B cell (primary cell): ENCODE results near the gene UACA. TPM values are rescaled to one million over a fixed set of nuclear protein-coding genes. Genes with fewer than 3 reads are reported as not detected.
A peak's percentile ranks its signal among the peaks of the same experiment; 100 is the strongest.

Source experiments
- ATAC-seq: fragments of 200-7000 bp; cut with Tn5 transposase; one replicate; pipeline ENCODE4 v1.10.0; 2021; ENCODE audit warnings: low read depth, mild to moderate bottlenecking, moderate number of reproducible peaks, moderate library complexity
- CTCF ChIA-PET: fragments of 350-600 bp; sonication (Branson Sonifier 250); formaldehyde crosslinking; loops from one replicate; lab custom pipeline; 2021; ENCODE audit warnings: antibody characterized with exemption, inconsistent platforms; lab: Charles Lee
- POLR2A ChIA-PET: fragments of 350-600 bp; sonication (Branson Sonifier 250); formaldehyde crosslinking; loops from one replicate; lab custom pipeline; 2021; ENCODE audit warnings: antibody characterized with exemption; lab: Charles Lee
- DNase-seq: peaks from one replicate; pipeline ENCODE4 v3.0.0; 2013
- H2AFZ ChIP-seq: 2 replicates; pipeline ENCODE4 v1.6.1; 2012; ENCODE audit warnings: mild to moderate bottlenecking, low read depth, low read length; ENCODE audit not compliant: insufficient read depth, poor library complexity, severe bottlenecking
- H3K27ac ChIP-seq, 2 donors: 1 replicate in 1 of 2; 2 replicates in 1 of 2; pipeline ENCODE4 v1.5.1; 2012 to 2013; ENCODE audit warnings: low read length in 2 of 2, mild to moderate bottlenecking in 2 of 2, moderate library complexity in 1 of 2
- H3K27me3 ChIP-seq, 4 experiments: fragments of 200-600 bp in 1 of 4; sonication (generic) in 1 of 4; replicated peaks in 1 of 4; 1 replicate in 2 of 4; 2 replicates in 2 of 4; pipeline versions ENCODE4 v1.6.1 to v1.7.0; 2013 to 2016; ENCODE audit warnings: low read length in 3 of 4, mild to moderate bottlenecking in 2 of 4, mixed read lengths in 1 of 4, moderate library complexity in 1 of 4; ENCODE audit not compliant: insufficient read depth in 4 of 4, control insufficient read depth in 3 of 4; ENCODE audit errors: control extremely low read depth in 1 of 4
- H3K36me3 ChIP-seq, 2 experiments: replicated peaks in 1 of 2; 1 replicate in 1 of 2; 2 replicates in 1 of 2; pipeline versions ENCODE4 v1.6.1 to v1.7.1; 2013; ENCODE audit warnings: low read length in 1 of 2; ENCODE audit not compliant: insufficient read depth in 2 of 2, control insufficient read depth in 1 of 2; ENCODE audit errors: control extremely low read depth in 1 of 2, extremely low read depth in 1 of 2
- H3K4me1 ChIP-seq, 2 donors: fragments of 200-600 bp in 1 of 2; sonication (generic) in 1 of 2; 1 replicate in 1 of 2; 2 replicates in 1 of 2; pipeline versions ENCODE4 v1.5.1 to v1.6.1; 2013 to 2017; ENCODE audit warnings: low read length in 2 of 2; ENCODE audit not compliant: control insufficient read depth in 2 of 2, insufficient read depth in 2 of 2
- H3K4me2 ChIP-seq: replicated peaks from 2 replicates; pipeline ENCODE3; 2012; ENCODE audit warnings: mild to moderate bottlenecking, low read depth, low read length; ENCODE audit not compliant: poor library complexity, severe bottlenecking
- H3K4me3 ChIP-seq, 5 experiments: fragments of 200-600 bp in 1 of 5; sonication (generic) in 1 of 5; 1 replicate in 3 of 5; 2 replicates in 2 of 5; pipeline versions ENCODE4 v1.5.1 to v1.7.0; 2011 to 2016; ENCODE audit warnings: low read length in 4 of 5, mild to moderate bottlenecking in 4 of 5, low read depth in 2 of 5, control low read depth in 1 of 5, moderate library complexity in 1 of 5; ENCODE audit not compliant: insufficient read depth in 1 of 5; ENCODE audit errors: control extremely low read depth in 1 of 5, extremely low read depth in 1 of 5
- H3K79me2 ChIP-seq: fragments of 200-600 bp; sonication (generic); one replicate; pipeline ENCODE4 v1.6.0; 2016; ENCODE audit warnings: low read length; ENCODE audit not compliant: control insufficient read depth, insufficient read depth
- H3K9ac ChIP-seq: fragments of 200-600 bp; sonication (generic); 2 replicates; pipeline ENCODE4 v1.6.1; 2017; ENCODE audit warnings: mild to moderate bottlenecking, low read length, moderate library complexity
- H3K9me3 ChIP-seq, 3 donors: one replicate each; pipeline versions ENCODE4 v1.6.1 to v1.7.1; 2013; ENCODE audit warnings: low read length in 2 of 3; ENCODE audit not compliant: control insufficient read depth in 2 of 3, insufficient read depth in 1 of 3; ENCODE audit errors: control extremely low read depth in 1 of 3
- H4K20me1 ChIP-seq: 2 replicates; pipeline ENCODE4 v1.6.0; 2012; ENCODE audit warnings: mild to moderate bottlenecking, low read length; ENCODE audit not compliant: insufficient read depth, control insufficient read depth, poor library complexity, severe bottlenecking
- H3K27ac Mint-ChIP-seq: one replicate; pipeline ENCODE4 v1.8.0; 2021; ENCODE audit warnings: mixed read lengths
- H3K27me3 Mint-ChIP-seq: one replicate; pipeline ENCODE4 v1.8.0; 2021; ENCODE audit warnings: mixed read lengths
- H3K4me1 Mint-ChIP-seq: one replicate; pipeline ENCODE4 v1.8.0; 2021; ENCODE audit warnings: mixed read lengths
- H3K4me3 Mint-ChIP-seq: one replicate; pipeline ENCODE4 v1.8.0; 2021; ENCODE audit warnings: mixed read lengths
- H3K9me3 Mint-ChIP-seq: one replicate; pipeline ENCODE4 v1.8.0; 2022; ENCODE audit warnings: mixed read lengths; ENCODE audit not compliant: insufficient read depth
- CTCF ChIP-seq: fragments of 200-600 bp; IDR thresholded peaks from one replicate; pipeline ENCODE4 v1.8.0; 2022; ENCODE audit warnings: antibody characterized with exemption, mild to moderate bottlenecking
- EZH2 ChIP-seq: IDR thresholded peaks from 2 replicates; pipeline ENCODE4 v1.6.1; 2012; ENCODE audit warnings: borderline replicate concordance, low read depth, mild to moderate bottlenecking, moderate library complexity, low read length; ENCODE audit not compliant: insufficient read depth, poor library complexity, severe bottlenecking
- intact Hi-C: fragments of 100-400 bp; cut with micrococcal nuclease; formaldehyde crosslinking; loops from one replicate; pipeline ENCODE4 v1.10.0; 2022
- polyA plus RNA-seq: library from polyadenylated mRNA; depleted of rRNA; stranded (reverse); fragments of >200 nt; gene quantifications from 2 replicates; pipeline ENCODE4 v1.2.3, GENCODE V29; 2012
- total RNA-seq, 2 donors: library from RNA; stranded (reverse); fragments of 120-200 nt in 1 of 2; gene quantifications; 1 replicate in 1 of 2; 2 replicates in 1 of 2; pipeline versions ENCODE4 v1.2.3 to v1.2.4, GENCODE V29; 2013 to 2022

The UACA gene
- total and polyA plus RNA-seq, 2 donors (not counting 1 experiment from before 2014, with no cell fraction given): 2.7 to 3.3 TPM

- intact Hi-C loops: loop anchor here (5.0 kb wide), 1 partner anchor 132 kb away; no protein-coding TSS in a partner anchor
- TF ChIP-seq EZH2 (no peak), CTCF (peak; percentile 38)
- no peaks in the 10 kb centered on the region for H3K79me2 ChIP-seq
- no peaks in the 10 kb centered on the region for H3K4me1 ChIP-seq
- H3K27me3 Mint-ChIP-seq: peaks cover 20% of the 10 kb centered on the region
- no peak overlapping the region for H3K4me3 Mint-ChIP-seq
- no peaks in the 10 kb centered on the region for H3K27me3 ChIP-seq
- no peak overlapping the region for H3K9ac ChIP-seq
- H2AFZ ChIP-seq: no peak overlapping the region
- H3K4me3 ChIP-seq: no peak overlapping the region
- peaks cover 1% of the 10 kb centered on the region for H3K4me1 Mint-ChIP-seq
- no peak overlapping the region for H3K27ac Mint-ChIP-seq
- ATAC-seq (no peak), DNase-seq (no peak)
- H4K20me1 ChIP-seq: no peaks in the 10 kb centered on the region
- POLR2A ChIA-PET: no interaction called here
- CTCF ChIA-PET: interaction anchor here (0.7 to 2.1 kb wide), 8 partner anchors 12 to 1929 kb away, joined by 3 to 12 read pairs (median 4); no protein-coding TSS in a partner anchor
- H3K36me3 ChIP-seq: no peaks in the 10 kb centered on the region
- H3K27ac ChIP-seq: no peak overlapping the region
- no peaks in the 10 kb centered on the region for H3K9me3 Mint-ChIP-seq
- H3K9me3 ChIP-seq: no peaks in the 10 kb centered on the region
- no peak overlapping the region for H3K4me2 ChIP-seq
Measured at GRCh38 chr15:70679919-70680231, 83.5 kb downstream of the UACA start.

- Histone ChIP-seq H3K9ac (no peak overlapping the region), H4K20me1 (no peaks in the 10 kb centered on the region), H3K9me3 (no peaks in the 10 kb centered on the region), H3K4me2 (peak overlapping the region; percentile 4), H3K36me3 (no peaks in the 10 kb centered on the region), H3K4me3 (no peak overlapping the region), H2AFZ (no peak overlapping the region), H3K4me1 (peaks cover 9 to 10% of the 10 kb centered on the region in 2 donors), H3K27me3 (peaks cover 0 to 6% (median 4%) of the 10 kb centered on the region in 4 experiments), H3K79me2 (no peaks in the 10 kb centered on the region), H3K27ac (no peak overlapping the region)
- H3K27me3 Mint-ChIP-seq: peaks cover 8% of the 10 kb centered on the region
- ATAC-seq: no peak
- peak; percentile 12 for DNase-seq
- TF ChIP-seq EZH2 (no peak), CTCF (no peak)
- H3K27ac Mint-ChIP-seq: no peak overlapping the region
- no peaks in the 10 kb centered on the region for H3K9me3 Mint-ChIP-seq
- no peak overlapping the region for H3K4me3 Mint-ChIP-seq
- POLR2A ChIA-PET: interaction anchor here (0.6 kb wide), 1 partner anchor 196 kb away, joined by 3 read pairs; no protein-coding TSS in a partner anchor
- intact Hi-C loops: no loop called here
- CTCF ChIA-PET: interaction anchor here (1.8 kb wide), 1 partner anchor 51 kb away, joined by 7 read pairs; no protein-coding TSS in a partner anchor
- peaks cover 8% of the 10 kb centered on the region for H3K4me1 Mint-ChIP-seq
Measured at GRCh38 chr15:70672081-70672480, 91.3 kb downstream of the UACA start.
